ENCODE data around the gene RRP15.
A peak's percentile ranks its signal among the peaks of the same experiment; 100 is the strongest.

The RRP15 gene

DNA sequence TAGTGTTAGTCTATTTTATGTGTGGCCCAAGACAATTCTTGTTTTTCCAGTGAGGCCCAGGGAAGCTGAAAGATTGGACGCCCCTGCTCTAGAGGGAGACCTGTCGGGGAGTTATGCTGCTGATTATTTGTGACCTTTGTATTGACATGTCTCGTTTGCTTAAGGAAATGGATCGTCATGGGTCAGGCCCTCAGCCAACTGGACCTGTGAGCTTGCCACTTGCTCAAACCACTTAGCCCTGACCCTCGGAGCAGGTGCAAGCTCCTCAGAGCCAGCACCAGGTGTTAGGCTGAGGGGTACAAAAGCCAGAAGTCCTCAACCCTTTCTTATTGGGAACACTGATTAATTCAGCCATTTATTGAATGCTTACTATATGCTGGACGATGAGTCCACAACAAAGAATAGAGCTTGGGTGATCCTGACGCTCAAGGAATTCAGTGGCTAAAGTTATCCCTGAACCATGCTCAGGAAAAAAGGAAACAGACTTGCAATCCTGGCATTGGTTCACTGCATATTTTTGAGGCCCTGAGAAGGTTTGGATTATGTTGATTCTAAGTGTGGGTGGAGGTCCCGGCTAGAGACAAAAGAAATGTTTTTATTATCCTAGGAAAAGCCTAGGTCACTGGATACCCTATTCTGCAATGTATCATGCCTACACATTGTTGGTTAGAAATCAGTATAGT, 79.1 kb downstream of the RRP15 start:
- no peak for DNase-seq

DNA sequence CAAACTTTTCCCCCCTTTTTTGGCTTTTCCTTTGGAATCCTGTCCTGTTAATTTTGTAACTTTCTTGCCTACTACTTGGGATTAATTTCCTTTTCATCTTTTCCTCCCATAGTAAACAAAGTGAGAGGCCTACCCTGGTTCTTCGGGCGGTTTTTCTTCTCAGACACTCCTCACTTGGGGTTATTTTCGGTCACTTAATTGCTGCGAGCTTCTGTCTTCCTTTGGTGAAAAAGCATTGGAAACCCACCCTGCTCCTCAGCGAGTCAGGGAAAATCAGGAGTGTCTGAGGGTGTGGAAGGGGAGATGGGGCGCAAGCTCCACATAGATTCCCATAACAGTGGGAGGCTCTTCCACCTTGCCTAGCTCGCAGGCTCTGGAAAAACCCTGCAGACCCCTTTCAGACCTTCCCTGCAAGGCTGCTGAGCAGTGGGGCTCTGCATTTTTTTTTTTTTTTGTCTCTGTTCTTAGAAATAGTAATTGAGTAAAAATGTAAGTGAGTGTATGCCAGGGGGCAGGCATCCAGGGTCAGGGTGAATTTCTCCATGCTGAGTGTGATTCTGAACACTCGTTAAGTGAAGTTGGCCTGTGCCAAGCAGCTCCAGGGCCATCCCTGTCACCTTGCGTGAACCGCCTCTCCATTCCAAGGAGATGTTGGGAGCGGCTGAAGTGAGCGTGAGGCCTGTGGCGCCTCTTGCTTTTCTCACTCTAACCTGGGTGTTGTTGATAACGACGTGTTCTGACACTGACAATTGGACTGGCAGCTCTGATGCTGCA, 80.3 kb downstream of the RRP15 start:
- no peak for DNase-seq

DNA sequence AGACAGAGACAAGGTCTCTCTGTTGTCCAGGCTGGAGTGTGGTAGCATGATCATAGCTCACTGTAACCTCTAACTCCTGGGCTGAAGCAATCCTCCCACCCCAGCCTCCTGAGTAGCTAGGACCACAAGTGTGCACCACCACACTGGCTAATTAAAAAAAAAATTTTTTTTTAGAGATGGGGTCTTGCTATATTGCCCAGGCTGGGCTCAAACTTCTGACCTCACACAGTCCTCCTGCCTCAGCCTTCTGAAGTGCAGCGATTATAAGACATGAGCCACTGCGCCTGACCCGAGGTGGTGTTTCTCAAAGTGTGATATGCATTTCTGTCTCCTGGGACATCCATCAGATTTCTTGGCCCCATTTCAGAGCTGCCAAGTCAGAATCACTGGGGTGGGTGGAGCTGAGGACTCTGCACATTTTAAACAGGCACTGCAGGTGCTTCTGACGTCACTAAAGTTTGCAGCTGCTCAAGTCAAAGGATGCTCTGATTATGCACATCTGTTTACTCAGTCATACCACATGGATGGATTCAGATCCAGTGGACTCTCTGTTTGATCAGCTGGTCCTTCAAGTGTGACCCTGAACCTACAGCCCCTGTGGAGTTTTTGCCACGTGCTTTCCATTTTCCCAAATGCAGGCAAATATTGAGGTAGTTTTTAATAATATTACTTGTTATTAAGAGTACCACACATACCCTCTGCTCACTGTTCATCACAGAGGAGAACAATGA, 81.4 kb downstream of the RRP15 start:
- DNase-seq = no peak

DNA sequence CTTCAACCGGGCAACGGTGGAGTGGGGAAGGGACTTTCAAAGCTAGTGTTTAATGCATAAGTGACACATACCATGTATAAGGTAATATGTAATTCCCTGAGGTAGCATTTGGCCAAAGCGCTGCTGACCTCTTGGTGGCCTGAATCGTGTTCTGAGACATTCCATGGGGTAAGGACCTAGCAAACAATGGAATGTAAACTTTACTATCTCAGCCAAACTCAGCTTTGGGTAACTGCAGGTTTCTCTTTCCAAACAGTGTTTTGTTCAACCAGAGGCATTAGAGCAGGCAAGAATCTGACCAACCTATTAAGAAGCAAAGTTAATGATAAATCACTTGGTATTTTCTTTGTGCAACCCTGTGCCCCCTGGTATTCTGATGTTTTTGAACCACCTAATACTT, 82.0 kb downstream of the RRP15 start:
- DNase-seq = no peak

DNA sequence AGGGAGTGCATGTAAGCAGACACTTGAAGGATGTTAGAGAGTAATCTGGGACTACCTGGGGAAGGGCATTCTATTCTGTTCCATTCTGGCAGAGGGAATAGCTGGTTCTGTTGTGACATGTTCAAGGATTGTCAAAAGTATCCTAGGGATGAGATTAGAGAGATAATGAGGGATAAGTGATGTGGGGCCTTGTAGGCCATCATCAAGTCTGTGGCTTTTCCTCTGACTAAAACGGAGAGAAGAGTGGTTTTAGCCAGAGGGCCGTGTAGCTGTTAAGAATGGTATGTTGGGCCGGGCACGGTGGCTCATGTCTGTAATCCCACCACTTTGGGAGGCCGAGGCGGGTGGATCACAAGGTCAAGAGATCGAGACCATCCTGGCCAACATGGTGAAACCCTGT, 83.6 kb downstream of the RRP15 start:
- no peak for DNase-seq

DNA sequence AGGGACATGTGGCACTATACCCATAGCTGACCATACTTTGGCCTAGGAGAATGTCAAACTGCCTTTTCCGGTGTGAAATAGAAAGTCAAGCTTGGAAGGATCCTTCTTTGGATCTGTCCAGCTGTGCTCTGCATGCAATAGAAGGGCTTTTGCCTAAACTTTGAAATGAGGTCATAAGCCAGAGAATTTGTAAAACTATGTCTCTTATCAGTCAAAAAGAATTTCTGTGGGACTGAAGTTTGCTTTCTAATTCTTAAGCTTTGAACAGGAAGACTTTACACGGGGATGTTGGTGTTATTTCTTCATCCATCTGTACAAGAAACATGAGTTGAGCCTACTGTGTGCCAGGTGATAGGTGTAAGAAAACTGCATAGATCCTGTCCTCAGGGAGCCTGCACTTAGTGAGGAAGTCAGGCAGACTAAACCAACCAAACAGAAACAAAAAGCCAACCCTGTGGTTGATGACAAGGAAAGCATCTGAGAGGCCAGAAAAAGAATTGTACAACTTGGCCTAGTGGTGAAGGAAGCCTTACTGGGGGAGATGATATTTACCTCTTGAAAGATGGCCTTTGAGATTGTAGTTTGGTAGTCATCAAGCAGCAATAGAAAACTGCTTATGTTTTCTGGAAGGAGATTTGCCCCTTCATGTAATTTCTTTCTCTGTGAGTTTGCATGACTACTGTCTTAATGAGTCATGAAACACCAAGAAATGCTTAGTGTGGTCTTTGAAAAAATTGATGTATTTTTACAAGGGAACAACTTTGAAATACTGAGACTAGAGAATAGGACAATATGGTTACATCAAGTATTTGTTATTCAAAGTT, 84.8 kb downstream of the RRP15 start:
- DNase-seq = no peak

DNA sequence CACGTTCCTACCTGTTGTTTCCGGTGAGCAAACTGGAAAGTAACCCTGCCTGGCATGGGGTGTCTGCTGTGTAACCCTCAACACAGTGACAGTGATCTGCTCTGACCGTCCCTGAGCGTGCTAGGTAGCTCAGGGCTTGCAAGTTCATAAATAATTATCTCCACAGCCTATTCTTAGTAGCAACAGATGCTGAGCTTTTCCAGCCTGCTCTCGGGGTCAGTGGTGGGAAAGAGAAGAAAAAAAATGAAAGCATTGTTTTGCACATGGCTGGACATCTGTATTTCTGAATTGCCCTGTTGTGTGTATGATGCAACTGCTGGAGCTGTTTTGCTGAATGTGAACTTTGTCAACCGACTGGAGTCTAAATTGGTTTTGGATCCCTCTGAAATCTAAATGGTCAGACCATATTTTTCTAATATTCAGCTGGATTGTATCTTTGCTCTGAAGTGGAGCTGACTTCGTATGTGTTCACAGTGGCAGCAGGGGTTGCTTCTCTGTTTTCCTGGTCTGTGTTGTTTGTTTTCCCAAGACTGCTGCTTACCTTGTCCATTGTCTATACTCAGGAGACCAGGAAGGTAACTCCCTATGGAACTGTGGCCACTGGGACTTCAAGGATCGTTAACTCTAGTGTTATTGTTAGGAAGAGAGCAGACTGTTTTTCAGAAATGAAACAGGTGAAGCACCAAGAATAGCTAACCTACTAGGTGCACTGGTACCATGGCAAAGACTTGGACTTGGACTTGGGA, 87.0 kb downstream of the RRP15 start:
- peak; percentile 46 to 82 for DNase-seq

DNA sequence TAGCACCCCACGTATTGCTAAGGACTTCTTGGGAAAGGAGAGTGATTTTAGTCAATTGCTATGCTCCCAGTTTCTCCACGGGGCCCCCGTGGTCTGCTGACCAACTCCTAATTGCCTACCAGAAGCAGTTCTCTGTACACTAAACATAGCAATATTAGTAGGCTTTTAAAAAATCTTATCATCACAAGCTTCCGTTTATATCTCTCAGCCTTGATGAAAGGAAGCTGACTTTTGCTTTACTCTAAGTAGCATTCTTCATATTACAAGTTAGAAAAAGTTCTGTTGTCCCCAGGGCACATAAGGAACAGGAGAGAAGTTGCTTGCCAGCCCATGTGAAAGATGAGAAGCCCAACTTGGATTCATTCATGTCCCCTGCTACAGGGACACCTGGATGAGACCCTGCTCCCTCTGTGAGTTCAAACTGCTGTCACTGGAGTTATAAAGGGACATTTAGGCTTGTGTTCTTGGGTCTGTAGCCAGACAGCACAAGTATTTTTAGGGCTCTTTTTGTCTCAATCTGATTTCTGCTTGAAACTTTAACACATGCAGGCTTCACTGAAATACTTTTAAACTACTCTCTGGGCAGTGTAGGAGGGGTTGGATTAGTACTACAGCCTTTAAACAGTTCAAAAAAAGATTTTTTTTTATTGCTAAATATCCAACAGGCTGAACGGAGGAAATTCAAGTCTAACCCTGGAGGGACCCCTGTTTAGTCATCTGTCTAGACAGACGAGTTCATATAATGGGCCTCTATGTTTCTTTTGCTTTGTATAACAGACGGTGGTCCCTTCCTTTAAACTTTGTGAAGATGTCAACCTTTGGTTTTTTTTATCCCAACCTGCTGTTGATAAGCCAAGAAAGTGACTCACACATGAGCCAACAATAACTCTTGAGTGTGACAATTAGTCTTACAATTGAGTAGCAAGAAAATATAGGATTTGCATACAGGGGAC, 89.6 kb downstream of the RRP15 start:
- DNase-seq = no peak

DNA sequence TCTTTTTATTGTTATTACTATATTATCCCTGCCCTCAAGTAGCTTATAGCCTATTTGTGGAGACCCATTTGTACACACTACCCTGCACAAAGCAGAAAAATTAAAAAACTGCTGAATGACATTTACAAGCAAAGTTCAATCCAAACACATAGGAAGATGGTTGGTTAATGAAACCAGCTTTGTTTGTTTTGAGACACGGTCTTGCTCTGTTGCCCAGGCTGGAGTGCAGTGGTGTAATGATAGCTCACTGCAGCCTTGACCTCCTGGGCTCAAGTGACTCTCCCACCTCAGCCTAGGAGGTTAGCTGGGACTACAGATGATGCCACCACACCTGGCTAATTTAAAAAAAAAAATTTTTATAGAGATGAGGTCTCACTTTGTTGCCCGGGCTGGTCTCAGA, 91.6 kb downstream of the RRP15 start:
- DNase-seq = no peak

DNA sequence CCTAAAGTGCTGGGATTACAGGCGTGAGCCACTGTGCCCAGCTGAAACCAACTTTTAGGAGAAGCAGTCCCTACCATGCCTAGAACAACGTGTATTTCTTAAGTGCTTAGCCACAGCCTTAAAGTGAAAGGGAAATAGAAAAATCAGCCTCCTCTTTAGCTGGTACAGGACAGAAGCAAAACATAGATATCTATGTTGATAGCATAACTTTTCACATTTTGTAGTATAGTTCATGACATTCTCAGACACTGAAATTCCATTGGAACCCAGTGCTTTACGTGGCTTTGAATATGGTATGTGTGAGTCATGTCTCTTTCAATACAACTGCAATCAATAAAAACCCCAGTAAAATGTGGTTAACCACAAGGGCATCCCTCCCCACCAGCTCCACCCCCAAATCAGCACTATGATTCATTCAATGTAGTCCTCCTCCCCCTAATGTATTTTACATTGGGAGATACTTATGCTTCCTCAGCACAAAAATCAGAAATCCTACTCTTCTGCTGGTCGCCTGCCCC, 92.1 kb downstream of the RRP15 start:
- DNase-seq = no peak

DNA sequence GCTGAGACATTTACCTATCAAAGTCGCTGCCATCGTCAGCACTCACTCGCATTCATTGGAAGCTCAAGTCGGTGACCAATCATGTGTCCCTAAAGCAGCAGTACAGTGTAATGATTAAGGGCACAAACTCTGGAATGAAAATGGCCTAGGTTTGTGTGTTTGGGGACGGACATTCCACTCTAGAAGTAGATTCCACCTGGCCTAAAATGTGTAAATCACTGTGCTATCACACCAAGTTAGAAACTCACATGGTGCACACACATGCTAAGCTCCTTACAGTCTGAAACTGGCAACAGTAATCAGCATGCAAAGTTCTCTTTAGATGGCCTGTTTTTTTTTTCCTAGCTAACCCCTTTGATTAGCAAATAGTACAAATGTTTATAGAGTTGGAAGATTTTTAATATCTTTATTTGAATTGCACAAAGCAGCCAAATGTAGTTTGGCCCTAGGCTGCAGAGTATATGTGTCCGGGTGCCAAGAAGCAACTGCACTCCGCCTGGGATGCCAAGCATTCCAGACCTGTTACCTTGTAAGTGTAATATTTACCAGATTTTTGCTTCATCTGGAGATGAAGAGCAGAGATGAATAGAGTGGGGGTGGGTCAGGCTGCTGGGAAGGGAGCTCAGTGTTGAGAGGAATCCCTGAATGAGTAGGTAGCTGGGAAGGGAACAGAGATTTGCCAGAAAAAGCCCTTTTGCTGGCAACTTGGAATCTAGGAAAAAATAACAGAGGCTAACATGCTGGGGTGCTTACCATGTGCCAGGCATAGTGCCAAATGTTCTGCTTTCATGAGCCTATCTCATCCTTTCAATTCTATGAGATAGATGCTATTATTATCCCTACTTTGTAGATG, 95.3 kb downstream of the RRP15 start:
- no peak for DNase-seq

DNA sequence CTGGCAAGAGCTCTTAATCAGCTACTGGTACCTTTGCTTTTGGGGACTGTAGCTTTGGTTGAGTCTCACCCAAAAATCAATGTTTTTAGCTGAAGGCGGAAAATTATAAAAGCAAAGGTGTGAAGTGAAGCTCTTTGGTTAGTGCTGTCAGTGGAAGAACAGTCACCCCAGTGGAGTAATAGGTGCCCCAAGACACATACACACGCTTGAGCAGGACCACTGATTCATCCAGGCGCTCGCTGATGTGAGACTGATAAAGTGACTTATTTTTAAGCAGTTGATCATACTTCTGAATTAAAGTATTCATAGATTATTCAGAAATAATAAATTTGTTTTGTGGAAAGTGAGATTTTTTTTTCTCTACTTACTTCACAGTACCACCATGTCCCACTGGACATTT, 97.2 kb downstream of the RRP15 start:
- no peak for DNase-seq

DNA sequence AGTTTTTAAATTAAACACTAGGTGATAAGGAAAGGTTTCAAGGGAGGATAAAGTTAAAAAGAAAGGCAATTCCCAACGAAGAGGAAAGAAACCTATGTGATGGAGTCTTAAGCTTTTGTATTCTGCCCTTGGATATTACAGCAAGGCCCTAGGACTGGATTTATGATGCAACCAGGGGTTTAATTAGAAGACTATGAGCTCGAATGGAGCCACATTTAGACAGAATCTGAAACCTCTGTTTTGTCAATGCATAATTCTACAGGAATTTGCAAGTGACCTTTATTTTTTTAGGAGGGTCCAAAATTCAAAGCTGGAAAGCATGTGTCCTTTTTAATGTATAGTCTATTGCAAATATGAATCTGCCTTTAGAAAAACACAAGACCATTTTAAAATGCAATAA, 98.0 kb downstream of the RRP15 start:
- no peak for DNase-seq

DNA sequence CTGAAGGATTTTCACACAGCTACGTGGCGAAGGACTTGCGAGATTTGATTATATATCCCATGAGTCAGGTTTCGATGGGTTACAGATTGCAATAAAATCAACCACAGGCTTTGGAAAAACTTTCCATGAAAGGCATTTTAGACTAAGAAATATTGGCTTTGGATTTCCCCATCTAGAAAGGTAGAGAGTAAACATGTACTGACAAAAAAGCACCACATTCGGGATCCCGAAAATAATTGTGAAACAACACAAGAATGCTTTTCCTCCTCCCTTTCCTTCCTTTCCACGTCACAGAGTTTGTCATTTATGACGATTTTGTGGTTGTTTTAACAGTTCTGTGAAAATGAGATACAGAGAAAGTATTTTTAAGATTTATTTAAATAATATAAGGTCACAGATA, 98.6 kb downstream of the RRP15 start:
- no peak for DNase-seq

DNA sequence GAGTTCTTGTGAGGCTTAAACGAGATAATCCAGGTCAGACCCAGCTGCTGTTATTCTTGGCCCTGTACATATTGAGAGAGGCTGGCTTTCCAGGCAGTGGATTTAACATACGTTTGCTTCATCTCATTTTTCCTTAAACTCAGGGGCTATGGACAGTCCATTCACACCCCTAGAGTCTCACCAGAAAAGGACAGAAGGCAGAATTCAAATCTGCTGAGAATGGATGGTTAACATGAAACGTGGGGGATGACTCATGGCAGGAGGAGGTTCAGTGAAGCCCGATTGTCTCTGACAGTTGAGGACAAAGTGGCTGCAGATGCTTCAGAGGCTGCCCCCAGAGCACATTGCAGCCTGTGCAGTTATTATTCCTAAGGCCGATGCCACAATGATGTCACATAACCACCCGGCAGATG, 99.5 kb downstream of the RRP15 start:
- DNase-seq = no peak

Data from hippocampal formation (tissue), 2 donors.